ENCODE data around the gene CX3CL1.
"Not testable (repeated sequence)": the region's sequence is repeated elsewhere in the genome, so short reads cannot be mapped to it uniquely, and the experiment has no call there.

The CX3CL1 gene

GRCh38 chr16:57396786-57397185 is 24.5 kb downstream of the CX3CL1 start:
- in situ Hi-C loops (cut with MboI; ENCODE audit: low pct_unique_long_range_greater_than_20kb, low sequenced_read_pairs): no loop called here
- DNase-seq: no peak

GRCh38 chr16:57397493-57397892 is 25.2 kb downstream of the CX3CL1 start:
- not testable (repeated sequence) for DNase-seq

DNA sequence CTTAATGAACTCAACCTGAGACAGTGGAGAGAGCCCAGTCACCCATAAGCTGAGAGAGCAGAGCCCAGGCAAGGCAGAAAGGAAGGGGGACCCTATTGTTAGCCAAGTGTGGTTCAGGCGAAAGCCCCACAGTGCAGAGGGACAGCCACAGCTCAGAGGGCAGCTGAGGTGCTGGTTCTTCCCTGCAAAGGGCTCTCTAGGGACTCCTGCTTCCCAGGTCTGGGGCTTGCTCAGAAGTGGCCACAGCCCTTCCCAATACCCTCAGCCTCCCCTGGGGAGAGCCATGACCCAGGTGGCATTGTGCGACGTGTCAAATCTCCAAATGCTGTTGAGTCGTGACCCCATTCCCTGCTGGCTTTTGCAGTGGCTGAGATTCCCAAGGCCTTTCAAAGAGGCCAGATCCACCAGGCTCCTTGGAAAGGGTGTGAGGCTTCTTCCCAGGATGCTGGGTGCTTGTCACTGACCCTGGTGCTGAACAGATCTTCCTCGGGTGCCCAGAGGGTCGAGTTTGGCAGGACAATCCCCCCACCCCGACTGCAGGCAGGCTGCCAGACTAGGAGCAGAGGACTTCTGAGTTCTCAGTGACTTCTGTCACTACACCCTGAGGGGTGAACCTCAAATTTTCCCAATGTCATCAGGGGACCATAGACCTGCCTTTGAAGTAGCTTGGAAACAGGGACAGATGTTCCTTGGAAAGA is 29.8 kb downstream of the CX3CL1 start:
- in situ Hi-C loops (cut with MboI; ENCODE audit: low pct_unique_long_range_greater_than_20kb, low sequenced_read_pairs): no loop called here
- DNase-seq: no peak

More at GRCh38 chr16:57397493-57397892, 25.2 kb downstream of the CX3CL1 start:
- in situ Hi-C loops (cut with MboI; ENCODE audit: low pct_unique_long_range_greater_than_20kb, low sequenced_read_pairs): not testable (repeated sequence)

GRCh38 chr16:57403965-57404817 is 31.9 kb downstream of the CX3CL1 start, which contains the start of gene CCL17:
TSS of gene CCL17 (plus strand) at chr16:57404767. CDS start at chr16:57413933, 9,166 bp downstream.
- no peak for DNase-seq
- in situ Hi-C loops (cut with MboI; ENCODE audit: low pct_unique_long_range_greater_than_20kb, low sequenced_read_pairs): no loop called here

DNA sequence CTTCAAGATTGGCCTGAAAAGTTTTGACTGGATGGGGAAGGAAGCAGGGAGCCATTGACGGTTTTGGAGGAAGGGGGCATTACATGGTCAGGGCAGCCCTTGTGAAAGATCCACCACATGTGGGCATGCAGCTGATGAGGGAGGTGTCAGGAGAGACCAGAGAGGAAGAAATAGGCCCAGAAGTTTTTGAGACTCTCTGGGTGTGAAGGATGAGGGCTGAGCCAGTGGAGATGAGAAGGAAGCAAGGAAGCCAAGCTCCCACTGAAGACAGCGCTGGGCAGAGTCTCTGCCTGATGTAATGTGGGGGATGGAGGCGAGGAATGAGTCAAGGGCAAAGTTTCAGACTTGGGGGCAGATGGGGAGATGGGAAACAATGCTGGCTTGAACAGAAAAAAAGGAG is 32.8 kb downstream of the CX3CL1 start:
- DNase-seq: no peak
- in situ Hi-C loops (cut with MboI; ENCODE audit: low pct_unique_long_range_greater_than_20kb, low sequenced_read_pairs): no loop called here

DNA sequence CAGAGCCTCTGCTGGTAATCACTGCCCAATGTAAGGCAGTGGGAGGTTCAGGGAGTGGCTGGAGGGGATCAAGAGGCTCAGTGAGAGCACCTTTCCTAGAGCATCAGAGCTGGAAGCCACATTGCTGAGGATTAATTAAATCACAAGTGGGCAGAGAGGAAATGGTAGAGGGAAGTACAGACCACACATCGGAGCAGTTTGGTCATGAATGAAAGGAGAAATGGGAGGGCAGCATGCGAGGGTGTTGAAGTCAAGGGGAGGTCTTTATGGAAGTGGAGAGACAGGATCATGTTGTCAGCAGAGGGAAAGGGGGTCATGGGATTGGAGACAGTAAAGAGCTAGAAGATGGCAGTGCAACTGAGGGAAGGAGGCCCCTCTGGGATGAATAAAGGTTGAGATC is 34.6 kb downstream of the CX3CL1 start:
- DNase-seq: peak; percentile 72
- in situ Hi-C loops (cut with MboI; ENCODE audit: low pct_unique_long_range_greater_than_20kb, low sequenced_read_pairs): no loop called here

DNA sequence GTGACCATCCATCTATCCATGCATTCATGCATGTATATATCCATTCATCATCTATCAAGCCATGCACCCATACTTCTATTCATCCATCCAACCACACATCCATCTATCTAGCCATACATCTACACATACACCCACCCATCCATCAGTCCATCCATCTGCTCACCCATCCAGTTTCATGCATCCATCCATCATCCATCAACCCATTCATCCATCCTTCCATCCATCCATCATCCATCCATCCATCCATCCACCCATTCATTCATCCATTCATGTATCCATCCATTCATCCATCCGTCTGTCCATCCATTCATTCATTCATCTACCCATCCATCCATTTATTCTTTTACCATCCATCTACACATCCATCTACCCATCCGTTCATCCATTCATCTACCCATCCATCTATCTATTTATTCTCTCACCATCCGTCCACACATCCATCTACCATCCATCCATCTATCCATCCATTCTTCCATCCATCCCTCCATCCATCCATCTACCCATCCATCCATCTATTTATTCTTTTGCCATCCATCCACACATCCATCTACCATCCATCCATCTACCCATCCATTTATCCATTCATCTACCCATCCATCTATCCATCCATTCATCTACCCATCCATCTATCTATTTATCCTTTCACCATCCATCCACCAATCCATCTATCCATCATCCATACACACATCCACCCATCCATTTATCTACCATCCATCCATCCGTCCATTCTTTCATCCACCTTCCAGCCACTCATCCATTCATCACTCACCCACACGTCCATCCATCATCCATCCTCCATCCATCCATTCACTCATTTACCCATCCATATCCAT is 35.4 kb downstream of the CX3CL1 start:
- in situ Hi-C loops (cut with MboI; ENCODE audit: low pct_unique_long_range_greater_than_20kb, low sequenced_read_pairs): no loop called here

GRCh38 chr16:57409065-57409464 is 36.8 kb downstream of the CX3CL1 start:
- DNase-seq: peak; percentile 23
- in situ Hi-C loops (cut with MboI; ENCODE audit: low pct_unique_long_range_greater_than_20kb, low sequenced_read_pairs): no loop called here

More for the DNA sequence above, 35.4 kb downstream of the CX3CL1 start:
- DNase-seq: no peak

GRCh38 chr16:57409870-57410587 is 37.7 kb downstream of the CX3CL1 start:
- in situ Hi-C loops (cut with MboI; ENCODE audit: low pct_unique_long_range_greater_than_20kb, low sequenced_read_pairs): loop anchor here (10.0 kb wide), 1 partner anchor 105 kb away; no protein-coding TSS in a partner anchor
- no peak for DNase-seq

- in situ Hi-C loops (cut with MboI; ENCODE audit: low pct_unique_long_range_greater_than_20kb, low sequenced_read_pairs): loop anchor here (10.0 kb wide), 1 partner anchor 107 kb away; no protein-coding TSS in a partner anchor
- DNase-seq: no peak
These were observed 39.2 kb downstream of the CX3CL1 start for GRCh38 chr16:57411362-57411976.

- in situ Hi-C loops (cut with MboI; ENCODE audit: low pct_unique_long_range_greater_than_20kb, low sequenced_read_pairs): loop anchor here (10.0 kb wide), 1 partner anchor 108 kb away; no protein-coding TSS in a partner anchor
- no peak for DNase-seq
These were observed 40.3 kb downstream of the CX3CL1 start for GRCh38 chr16:57412584-57412983.

DNA sequence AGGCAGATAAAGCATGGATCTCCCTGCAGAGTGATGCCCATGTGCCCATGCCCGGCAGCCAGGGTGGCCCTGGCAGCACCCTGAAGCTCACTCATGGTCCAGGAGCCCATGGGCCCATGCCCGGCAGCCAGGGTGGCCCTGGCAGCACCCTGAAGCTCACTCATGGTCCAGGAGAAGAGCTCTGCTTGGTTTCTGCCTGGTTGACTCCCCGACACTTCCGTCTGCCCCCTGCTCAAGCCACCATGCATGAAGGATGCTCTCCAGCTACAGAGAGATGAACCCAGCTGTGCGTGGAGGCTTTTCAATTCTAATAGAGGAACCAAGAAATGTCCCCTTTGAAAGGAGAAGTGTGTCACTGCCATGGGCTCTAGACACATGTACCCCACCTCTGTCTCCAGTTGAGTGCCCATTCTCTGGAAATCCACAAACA is 41.0 kb downstream of the CX3CL1 start:
- DNase-seq: no peak
- in situ Hi-C loops (cut with MboI; ENCODE audit: low pct_unique_long_range_greater_than_20kb, low sequenced_read_pairs): loop anchor here (10.0 kb wide), 1 partner anchor 109 kb away; no protein-coding TSS in a partner anchor

DNA sequence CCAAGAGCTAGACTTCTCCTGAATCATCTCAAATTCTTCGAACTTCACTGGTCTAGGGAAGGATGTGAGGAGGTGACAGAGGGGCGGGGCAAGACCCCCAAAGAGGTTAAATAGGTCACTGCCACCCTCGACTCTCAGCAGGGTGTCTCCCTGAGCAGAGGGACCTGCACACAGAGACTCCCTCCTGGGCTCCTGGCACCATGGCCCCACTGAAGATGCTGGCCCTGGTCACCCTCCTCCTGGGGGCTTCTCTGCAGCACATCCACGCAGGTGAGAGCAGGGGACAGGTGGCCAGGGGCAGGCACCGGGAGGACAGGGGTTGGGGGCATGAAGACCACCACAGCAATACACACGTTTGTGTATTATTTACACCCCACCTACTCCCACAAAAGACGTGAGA is 41.4 kb downstream of the CX3CL1 start:
- no peak for DNase-seq
- in situ Hi-C loops (cut with MboI; ENCODE audit: low pct_unique_long_range_greater_than_20kb, low sequenced_read_pairs): loop anchor here (10.0 kb wide), 1 partner anchor 109 kb away; no protein-coding TSS in a partner anchor

- no peak for DNase-seq
- in situ Hi-C loops (cut with MboI; ENCODE audit: low pct_unique_long_range_greater_than_20kb, low sequenced_read_pairs): loop anchor here (10.0 kb wide), 1 partner anchor 111 kb away; no protein-coding TSS in a partner anchor
These were observed 43.8 kb downstream of the CX3CL1 start for GRCh38 chr16:57416084-57416483.

GRCh38 chr16:57419506-57419905 is 47.2 kb downstream of the CX3CL1 start:
- in situ Hi-C loops (cut with MboI; ENCODE audit: low pct_unique_long_range_greater_than_20kb, low sequenced_read_pairs): loop anchor here (10.0 kb wide), 1 partner anchor 115 kb away; no protein-coding TSS in a partner anchor
- no peak for DNase-seq

DNA sequence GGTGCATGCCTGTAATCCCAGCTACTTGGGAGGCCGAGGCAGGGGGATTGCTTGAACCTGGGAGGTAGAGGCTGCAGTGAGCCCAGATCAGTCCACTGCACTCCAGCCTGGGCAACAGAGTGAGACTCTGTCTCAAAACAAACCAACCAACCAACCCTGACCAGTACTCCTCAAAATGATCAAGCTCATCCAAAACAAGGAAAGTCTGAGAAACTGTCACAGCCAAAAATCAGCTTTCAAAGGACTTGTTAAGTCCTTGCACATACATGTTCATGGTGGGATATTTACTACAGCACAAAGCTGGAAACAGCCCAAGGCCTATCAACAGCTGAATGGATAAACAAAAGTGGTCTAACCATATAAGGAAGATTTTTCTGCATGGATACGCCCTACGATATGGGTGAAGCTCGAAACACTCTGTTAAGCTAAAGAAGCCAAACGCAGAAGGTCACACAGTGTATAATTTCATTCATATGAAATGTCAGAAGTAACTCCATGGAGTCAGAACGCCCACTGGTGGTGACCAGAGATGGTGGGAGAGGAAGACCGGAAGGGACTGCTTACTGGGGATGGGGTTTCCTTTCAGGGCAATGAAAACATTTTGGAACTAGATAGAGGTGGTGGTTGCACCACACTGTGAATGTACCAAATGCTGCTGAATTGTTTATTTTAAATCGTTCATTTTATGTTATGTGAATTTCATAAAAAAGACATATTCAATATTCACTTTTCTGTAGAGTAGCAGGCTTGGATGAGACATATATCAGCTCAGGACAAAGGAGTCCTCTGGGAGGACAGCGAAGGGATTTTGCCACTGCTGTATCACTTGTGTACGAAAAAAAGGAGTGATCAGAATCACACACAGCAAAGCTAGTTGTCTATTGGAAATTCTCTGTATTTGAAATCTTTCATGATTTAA is 50.0 kb downstream of the CX3CL1 start:
- peak; percentile 57 for DNase-seq
- in situ Hi-C loops (cut with MboI; ENCODE audit: low pct_unique_long_range_greater_than_20kb, low sequenced_read_pairs): no loop called here

DNA sequence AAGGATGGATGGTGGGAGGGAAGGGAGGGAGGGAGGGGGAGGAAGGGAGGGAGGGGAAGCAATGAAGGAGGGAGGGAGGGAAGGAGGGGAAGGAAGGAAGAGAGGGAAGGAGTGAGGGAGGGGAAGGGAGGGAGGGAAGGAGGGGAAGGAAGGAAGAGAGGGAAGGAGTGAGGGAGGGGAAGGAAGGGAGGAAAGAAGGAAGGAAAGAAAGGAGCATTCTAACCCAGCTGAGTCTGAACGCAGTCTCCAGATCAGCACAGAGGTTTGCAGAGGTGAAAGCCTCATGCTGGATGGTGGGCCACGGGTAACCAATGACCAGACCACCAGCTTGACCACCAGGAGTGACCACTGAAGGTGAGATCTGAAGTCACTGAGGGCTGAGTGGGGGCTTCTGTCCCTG is 50.9 kb downstream of the CX3CL1 start:
- in situ Hi-C loops (cut with MboI; ENCODE audit: low pct_unique_long_range_greater_than_20kb, low sequenced_read_pairs): no loop called here

More for the DNA sequence above, 50.9 kb downstream of the CX3CL1 start:
- no peak for DNase-seq

Data from KBM-7 (cell line).